Measurements from ENCODE around the gene CHST14. TPM values are rescaled to one million over a fixed set of nuclear protein-coding genes. Genes with fewer than 3 reads are reported as not detected.
A peak's percentile ranks its signal among the peaks of the same experiment; 100 is the strongest.
"Not testable (repeated sequence)": the region's sequence is repeated elsewhere in the genome, so short reads cannot be mapped to it uniquely, and the experiment has no call there.

The CHST14 gene
- total RNA-seq, 1 donor from 2014 or later = 11.1 TPM

GRCh38 chr15:40440743-40441564 is 29.8 kb upstream of the CHST14 start, which contains the start of gene BAHD1:
TSS of gene BAHD1 (plus strand) at chr15:40440953. CDS start at chr15:40458465, 17,512 bp downstream.
- DNase-seq (ENCODE audit: low spot score) = peak; percentile 98

- DNase-seq (ENCODE audit: low spot score) = no peak
These were observed 28.9 kb upstream of the CHST14 start for GRCh38 chr15:40441565-40442531.

DNA sequence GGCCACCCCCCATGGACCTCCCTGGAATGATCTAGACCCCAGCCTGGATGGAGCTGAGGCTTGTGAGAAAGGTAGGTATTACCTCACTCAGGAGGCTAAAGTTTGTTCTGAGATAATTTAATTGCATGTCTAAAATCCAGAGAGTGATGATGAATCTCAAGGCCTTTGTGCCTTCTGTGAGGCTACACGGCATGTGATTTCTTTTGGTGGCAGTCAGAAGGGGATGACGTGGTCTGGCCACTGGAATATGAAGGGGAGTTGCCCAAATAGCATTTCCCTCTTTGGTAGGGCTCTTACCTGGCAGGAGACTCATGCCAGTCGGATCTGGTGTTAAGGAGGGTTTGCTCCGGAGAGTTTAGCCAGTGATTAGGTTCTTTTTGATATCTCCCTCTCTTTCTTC is 27.5 kb upstream of the CHST14 start:
- DNase-seq (ENCODE audit: low spot score) = no peak

- DNase-seq (ENCODE audit: low spot score) = no peak
These were observed 26.9 kb upstream of the CHST14 start for GRCh38 chr15:40443846-40444245.

GRCh38 chr15:40444736-40445135 is 26.0 kb upstream of the CHST14 start:
- no peak for DNase-seq (ENCODE audit: low spot score)

- DNase-seq (ENCODE audit: low spot score) = peak; percentile 26
These were observed 25.3 kb upstream of the CHST14 start for GRCh38 chr15:40445421-40445922.

- DNase-seq (ENCODE audit: low spot score) = no peak
These were observed 24.6 kb upstream of the CHST14 start for GRCh38 chr15:40446144-40446543.

DNA sequence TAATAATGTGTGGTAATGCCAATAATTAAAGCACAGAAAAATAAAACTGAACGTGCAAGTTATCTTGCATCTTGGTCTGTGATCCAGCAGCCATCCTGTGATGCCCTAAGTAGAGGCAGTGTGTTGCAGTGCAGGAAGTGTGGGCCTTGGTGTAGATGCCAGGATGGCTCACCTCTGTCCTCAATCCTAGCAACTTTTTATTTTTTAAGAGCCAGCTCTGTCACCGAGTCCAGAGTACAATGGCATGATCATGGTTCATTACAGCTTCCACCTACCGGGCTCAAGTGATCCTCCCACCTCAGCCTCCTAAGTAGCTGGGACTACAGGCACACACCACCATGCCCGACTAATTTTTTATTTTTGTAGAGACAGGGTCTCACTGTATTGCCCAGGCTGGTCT is 22.4 kb upstream of the CHST14 start:
- DNase-seq (ENCODE audit: low spot score) = no peak

DNA sequence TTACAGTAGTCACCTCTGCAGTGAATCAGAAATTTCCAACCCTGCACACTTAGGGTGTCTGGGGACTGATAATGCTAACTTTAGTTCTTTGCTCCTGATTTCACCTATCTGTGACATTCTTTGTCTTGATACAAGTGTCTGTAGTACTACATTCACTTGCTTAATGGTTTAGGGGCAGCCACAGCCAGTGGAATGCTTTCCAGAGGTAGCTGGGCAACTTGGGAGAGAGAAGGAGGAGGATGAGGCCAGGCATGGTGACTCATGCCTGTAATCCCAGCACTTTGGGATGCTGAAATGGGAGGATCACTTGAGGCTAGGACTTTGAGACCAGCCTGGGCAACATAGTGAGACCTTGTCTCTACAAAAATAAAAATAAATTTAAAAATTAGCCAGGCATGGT is 21.5 kb upstream of the CHST14 start:
- DNase-seq (ENCODE audit: low spot score) = no peak

DNA sequence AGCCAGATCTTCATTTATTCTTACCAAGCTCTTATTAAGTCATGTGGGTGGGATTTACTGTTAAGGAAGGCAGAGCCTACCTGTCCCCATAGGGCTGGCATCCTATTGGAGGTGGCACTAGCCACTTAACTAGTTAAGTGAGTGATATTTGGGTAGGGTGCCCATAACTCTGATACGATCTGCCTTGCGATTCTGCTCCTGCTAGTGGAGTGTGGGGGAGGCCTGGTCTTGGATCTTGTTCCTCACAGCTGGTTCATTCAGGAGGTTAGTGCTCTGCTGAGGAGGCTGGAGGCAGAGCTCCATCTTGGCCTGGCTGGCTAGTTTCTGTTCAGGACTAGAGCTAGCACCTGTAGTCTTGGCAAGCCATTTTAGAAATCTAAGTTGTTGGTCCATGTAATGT is 20.7 kb upstream of the CHST14 start:
- DNase-seq (ENCODE audit: low spot score) = no peak

- DNase-seq (ENCODE audit: low spot score) = no peak
These were observed 19.1 kb upstream of the CHST14 start for GRCh38 chr15:40451527-40452158.

- no peak for DNase-seq (ENCODE audit: low spot score)
These were observed 18.3 kb upstream of the CHST14 start for GRCh38 chr15:40452296-40453090.

DNA sequence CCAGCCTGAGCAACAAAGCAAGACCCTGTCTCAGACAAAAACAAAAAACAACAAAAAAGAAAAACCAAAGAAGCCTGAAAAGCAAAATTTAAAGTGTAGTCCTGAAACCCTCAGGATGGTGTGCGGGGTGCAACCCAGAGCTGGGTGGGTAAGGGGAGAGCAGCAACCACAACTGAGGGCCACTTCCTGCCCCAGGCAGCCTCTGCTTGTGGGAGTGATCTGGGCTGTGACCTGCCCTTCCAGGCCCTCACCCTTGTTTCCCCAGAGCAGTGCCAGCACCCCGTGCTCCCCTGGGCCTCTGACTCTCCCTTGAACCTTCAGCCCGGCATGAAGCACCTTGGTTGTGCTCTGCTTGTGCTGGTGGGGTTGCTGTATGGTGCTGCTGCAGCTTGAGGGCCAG is 16.8 kb upstream of the CHST14 start:
- DNase-seq (ENCODE audit: low spot score) = not testable (repeated sequence)

- peak; percentile 25 for DNase-seq (ENCODE audit: low spot score)
These were observed 15.8 kb upstream of the CHST14 start for GRCh38 chr15:40454904-40455391.

DNA sequence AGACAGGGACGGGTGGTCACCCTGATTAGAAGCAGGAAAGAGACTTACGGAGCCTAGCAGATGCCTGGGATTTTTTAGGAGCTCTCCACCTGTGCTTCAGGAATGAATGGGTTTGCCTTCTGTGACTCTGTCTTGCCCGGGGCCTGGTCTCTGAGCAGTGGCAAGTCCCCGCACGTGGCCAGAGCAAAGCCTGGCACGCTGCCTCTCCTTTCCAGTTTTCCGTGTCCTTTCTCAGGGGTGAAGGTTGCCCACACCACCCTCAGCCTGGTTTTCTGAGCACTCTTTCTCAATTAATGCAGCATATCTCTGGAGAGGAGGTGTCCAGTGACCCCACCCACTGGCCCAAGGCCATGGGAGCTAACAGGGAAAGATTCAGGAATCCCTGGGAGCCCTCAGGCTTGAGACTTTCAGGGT is 14.5 kb upstream of the CHST14 start:
- DNase-seq (ENCODE audit: low spot score) = no peak

DNA sequence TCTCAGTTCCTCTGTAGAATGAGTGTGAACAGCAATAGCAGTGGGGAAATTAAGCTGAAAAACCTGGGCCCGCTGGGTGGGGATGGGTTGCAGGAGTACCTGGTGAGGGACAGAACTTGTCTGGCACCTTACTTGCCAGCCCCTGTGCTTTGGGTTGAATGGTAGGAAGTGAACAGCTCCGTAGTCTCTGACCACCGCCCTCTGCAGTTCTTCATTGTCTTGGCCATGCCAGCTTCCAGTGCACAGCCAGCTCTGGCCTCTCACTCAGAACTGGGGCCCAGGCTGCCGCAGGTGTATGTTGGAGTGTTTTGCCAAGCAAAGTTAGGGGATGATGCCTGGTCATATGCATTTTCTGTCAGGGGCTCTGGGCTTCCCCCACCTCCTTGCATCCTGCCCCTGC is 14.0 kb upstream of the CHST14 start:
- DNase-seq (ENCODE audit: low spot score) = no peak

DNA sequence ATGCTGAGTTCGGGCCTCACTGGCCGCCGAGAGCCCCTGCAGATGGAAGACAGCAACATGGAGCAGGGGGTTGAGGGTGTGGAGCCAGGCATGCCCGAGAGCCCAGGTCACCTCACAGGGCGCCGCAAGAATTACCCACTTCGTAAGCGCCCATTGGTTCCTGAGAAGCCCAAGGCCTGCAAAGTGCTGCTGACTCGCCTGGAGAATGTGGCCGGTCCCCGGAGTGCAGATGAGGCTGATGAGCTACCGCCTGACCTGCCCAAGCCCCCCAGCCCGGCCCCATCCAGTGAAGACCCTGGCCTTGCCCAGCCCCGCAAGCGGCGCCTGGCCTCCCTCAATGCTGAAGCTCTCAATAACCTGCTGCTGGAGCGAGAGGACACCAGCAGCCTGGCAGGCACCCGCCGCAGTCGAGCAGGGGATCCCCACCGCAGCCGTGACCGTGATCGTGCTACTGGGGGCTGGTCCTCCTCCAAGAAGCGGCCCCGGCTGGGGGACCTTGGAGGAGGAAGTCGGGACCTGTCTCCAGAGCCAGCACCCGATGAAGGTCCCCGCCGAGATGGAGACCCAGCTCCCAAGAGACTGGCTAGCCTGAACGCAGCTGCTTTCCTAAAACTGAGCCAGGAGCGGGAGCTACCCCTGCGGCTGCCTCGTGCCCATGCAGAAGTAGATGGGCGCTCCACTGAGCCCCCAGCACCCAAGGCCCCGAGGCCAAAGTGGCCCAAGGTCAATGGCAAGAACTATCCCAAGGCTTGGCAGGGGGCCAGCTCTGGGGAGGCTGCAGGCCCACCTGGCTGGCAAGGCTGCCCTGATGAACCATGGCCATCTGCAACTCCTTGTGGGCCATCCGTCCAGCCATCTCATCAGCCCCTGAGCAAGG is 12.1 kb upstream of the CHST14 start:
- DNase-seq (ENCODE audit: low spot score) = no peak

DNA sequence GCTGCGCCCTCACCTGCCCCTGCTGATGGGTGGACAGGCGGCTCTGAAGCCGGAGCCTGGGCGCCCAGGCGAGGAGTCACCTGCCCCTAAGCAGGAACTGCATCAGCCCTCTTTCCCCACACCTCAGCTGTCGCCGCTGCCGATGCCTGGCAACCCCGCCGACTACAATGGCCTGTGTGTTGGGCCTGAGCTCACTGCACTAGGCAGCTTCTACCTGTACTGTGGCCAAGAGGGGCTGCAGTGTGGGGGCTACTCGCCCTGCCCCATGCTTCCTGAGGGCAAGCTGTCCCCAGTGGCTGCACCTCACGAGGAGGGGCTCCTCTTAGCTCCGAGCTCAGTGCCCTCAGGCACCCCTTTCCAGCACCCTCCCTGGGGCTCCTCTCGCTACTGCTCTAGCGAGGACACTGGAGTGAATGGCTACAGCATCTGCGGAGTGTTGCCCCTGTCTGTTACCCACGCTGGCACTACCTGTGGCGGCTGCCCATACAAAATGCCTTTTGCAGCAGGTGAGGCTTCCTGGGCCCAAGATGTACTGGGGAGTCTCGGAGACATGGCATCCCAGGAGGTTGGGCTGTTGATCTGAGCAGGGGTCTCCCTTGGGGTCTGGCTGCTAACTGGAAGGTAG is 11.3 kb upstream of the CHST14 start:
- no peak for DNase-seq (ENCODE audit: low spot score)

DNA sequence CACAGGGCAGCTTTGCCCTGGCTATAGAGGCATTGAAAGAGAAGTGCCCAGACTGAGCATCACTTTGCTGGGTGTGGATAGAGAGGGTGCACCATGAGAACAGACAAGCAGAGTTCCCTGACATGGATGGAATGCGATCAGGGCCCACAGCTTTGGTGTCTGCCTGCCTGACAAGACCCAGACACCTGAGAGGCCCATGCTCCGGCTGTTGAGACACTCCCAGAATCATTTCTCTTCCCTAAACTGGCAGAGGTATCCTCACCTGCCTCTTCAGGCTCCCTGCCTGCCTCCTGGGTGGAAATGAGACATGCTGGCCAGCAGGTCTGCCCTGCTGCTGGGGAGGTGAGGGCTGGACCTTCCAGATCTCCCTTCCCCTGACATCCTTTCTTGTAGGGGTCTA is 10.4 kb upstream of the CHST14 start:
- peak; percentile 44 for DNase-seq (ENCODE audit: low spot score)
